ENCODE measurements around the gene DGKE.

The DGKE gene

GRCh38 chr17:56892333-56892732 lies 58.4 kb downstream of the DGKE start:
- no peak for DNase-seq

GRCh38 chr17:56893503-56893902 lies 59.6 kb downstream of the DGKE start:
- DNase-seq = no peak

DNA sequence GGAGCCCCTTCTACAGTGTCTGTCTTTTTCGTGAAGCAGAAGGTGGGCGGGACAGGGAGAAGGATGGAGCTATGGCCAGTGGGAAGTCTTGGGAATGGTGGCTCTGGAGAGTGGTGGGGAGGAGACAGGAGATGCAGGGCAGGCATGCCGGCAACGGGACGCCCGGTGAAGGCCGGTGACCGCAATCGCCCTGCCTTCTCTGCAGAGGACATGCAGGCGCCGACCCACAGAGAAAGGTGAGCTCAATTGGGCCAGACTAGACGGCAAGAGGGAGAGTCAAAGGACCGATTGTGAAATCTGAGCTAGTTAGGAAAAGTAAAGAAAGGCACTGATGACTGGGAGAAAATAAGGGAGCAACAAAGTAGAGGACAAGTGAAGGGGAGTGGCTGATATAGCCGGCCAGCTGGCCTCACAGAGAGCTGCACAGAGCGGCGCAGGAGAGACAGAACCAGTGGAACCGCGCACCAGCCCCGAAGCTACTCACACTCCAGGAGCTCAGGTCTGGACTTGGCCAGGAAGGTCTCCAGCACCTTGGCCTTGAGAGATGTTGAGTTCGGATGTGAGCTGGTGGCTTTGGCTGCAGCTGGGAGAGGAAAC lies 61.0 kb downstream of the DGKE start:
- DNase-seq = no peak

DNA sequence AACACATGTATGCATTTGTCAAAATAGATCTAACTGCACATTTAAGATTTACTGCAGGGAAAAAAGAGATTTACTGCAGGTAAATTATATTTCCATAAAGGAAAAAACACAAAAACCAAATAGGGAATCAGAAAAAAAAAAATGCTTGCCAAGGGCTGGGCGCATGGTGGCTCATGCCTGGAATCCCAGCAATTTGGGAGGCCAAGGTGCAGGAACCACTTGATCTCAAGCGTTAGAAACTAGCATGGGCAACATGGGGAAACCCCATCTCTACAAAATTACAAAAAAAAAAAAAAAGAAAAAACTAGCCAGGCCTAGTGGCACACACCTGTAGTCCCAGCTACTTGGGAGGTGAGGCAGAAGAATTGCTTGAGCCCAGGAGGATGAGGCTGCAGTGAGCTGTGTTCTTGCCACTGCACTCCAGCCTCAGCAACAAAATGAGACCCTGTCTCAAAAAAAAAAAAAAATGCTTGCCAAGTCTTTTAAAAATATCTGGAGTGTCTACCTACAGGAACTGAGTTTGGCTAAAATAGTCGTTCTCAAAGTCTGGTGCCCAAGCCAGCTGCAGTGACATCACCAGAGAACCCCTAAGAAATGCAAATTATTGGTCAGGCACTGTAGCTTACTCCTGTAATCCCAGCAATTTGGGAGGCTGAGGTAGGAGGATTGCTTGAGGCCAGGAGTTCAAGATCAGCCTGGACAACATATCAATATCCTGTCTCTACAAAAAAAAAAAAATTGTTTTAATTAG lies 62.4 kb downstream of the DGKE start:
- no peak for DNase-seq

DNA sequence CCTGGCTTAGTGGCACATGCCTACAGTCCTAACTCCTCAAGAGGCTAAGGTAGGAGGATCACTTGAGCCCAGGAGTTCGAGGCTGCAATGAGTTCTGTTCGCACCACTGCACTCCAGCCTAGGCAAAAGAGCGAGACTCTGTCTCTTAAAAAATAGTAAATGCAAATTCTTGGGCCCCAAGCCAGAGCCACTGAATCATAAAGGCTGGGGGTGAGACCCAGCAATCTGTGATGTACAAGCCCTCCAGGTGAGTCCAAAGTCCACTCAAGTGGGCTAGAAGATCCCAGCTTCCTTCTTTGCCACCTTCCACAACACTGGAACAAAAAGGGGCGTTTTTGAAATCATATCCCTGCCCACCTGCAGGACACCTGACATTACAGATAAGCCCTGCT lies 63.0 kb downstream of the DGKE start:
- DNase-seq = no peak

GRCh38 chr17:56897646-56898424 lies 63.9 kb downstream of the DGKE start:
- DNase-seq = no peak

DNA sequence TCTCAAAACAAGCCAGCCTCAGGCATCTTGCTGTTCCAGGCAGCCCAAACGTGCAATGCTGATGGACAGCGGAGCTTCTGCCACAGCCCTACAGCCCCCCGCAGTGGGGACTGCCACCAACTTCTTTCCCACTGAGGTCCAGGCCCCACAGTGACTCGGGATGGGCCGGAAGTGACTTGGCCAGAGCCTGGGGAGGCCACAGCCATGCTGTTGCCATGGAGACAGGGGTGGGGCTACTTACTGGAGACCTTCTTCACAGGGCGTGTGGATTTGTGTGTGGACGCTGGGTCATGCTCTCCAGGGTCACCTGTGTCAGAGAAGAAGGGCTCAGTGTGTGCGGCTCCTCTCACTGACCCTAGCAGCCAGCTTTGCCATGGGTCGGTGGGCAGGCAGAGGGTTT lies 64.9 kb downstream of the DGKE start:
- no peak for DNase-seq

- DNase-seq = no peak
Measured at GRCh38 chr17:56899403-56899802, 65.5 kb downstream of the DGKE start.

DNA sequence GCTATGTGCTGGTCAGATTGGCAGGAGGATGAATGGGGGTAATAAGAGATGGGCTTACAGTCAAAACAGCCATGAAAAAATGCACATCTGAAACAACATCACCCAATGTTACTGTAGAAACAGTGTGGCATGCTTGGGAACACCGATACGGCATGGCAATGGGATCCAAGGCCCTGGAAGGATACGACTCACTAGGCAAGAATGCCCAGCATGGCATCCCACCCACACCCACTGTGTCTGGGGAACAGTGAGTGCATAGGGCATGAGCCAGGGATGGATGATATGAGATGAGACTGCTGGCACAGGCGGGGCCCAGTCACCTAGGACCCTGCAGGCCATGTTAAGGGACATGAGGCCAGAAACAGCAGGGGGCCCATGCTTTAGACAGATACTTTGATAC lies 68.4 kb downstream of the DGKE start:
- no peak for DNase-seq

- no peak for DNase-seq
Measured at GRCh38 chr17:56903560-56903959, 69.6 kb downstream of the DGKE start.

- DNase-seq = peak; percentile 42
Measured at GRCh38 chr17:56908001-56908542, 74.1 kb downstream of the DGKE start.

DNA sequence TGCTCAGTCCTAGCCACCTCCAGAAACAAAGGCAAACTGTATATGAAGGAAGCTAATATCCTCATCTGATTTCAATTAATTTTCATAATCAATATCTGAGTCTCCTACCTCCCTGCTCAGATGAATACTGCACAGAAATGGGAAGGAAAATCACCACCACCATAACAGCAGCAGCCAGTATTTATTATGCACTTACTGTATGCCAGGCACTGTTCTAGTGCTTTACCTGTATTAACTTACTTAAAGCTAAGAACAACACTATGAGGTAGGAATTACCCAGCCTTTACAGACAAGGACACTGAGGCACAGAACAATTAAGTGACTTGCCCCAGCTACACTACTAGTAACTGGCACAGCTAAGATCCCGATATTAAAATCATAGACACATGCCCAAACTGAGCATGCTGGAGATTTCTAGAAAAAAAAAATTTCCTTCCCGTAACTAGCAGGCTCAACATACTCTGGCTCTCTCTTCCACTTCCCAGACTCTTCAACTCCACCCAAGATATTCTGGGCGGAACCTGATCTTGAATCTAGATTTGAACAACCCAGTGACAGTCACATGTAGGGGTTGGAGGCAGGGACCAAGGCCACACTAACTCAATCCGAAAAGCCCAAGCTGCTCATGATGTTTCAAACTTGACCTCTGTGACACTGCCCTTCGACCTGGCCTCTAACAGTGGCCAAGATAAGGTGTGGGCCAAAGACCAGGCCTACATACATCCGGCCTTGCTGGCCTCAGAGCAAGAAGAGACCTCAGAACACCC lies 76.0 kb downstream of the DGKE start:
- no peak for DNase-seq

- no peak for DNase-seq
Measured at GRCh38 chr17:56910509-56911235, 76.7 kb downstream of the DGKE start.

DNA sequence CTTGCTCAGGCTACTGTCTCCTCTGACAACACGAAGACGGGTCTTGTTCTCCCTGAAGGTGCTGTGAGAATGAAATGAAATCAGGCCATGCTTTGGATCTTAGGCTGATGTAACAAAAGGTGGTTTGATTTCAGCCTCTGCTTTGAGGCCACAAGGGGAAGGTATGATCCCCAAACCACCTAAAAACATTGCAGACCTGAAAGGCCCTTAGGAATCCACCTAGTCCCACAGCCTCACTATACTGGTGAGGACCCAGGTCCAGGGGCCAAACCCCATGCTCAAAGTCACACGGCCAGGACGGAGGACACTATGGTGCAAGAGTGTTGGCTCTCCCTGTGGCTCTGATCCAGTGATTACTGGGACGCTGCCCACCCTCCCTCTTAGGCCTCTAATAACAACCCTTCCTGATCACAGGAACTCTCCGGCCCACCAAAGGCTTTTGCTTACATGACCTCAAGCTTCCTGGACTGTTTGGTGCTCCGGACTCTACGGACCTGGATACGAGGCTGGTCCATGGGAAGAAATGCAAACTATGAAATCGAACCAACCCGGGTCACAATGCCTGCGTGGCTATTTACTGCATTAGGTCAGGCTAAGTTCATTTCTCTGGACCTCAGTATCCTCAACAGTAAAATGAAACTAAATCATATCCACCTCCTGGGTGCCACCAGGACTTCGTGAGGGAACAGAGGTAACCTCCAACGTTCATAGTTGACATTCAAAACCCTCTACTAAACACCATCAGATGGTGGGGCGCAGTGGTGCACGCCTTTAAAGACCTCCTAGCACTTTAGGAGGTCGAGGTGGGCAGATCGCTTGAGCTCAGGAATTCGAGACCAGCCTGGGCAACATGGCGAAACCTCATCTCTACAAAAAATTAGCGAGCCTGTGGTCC lies 78.4 kb downstream of the DGKE start:
- no peak for DNase-seq

DNA sequence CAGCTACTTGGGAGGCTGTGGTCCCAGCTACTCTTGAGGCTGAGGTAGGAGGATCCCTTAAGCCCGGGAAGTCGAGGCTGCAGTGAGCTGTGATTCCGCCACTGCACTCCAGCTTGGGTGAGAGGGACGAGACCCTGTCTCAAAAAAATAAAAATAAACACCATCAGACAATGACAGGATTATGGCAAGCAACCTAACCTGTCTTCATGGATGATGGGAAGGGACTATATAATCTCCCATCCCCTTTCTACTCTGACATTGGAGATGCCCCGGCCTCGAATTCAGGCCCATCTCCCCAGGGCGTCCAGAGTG lies 79.0 kb downstream of the DGKE start:
- no peak for DNase-seq

- no peak for DNase-seq
Measured at GRCh38 chr17:56913353-56913866, 79.5 kb downstream of the DGKE start.

- DNase-seq = peak; percentile 94
Measured at GRCh38 chr17:56913867-56914580, 80.1 kb downstream of the DGKE start, which contains the start of gene TRIM25. TSS of gene TRIM25 (minus strand) at chr17:56914049. CDS start at chr17:56913988, 61 bp downstream.

DNA sequence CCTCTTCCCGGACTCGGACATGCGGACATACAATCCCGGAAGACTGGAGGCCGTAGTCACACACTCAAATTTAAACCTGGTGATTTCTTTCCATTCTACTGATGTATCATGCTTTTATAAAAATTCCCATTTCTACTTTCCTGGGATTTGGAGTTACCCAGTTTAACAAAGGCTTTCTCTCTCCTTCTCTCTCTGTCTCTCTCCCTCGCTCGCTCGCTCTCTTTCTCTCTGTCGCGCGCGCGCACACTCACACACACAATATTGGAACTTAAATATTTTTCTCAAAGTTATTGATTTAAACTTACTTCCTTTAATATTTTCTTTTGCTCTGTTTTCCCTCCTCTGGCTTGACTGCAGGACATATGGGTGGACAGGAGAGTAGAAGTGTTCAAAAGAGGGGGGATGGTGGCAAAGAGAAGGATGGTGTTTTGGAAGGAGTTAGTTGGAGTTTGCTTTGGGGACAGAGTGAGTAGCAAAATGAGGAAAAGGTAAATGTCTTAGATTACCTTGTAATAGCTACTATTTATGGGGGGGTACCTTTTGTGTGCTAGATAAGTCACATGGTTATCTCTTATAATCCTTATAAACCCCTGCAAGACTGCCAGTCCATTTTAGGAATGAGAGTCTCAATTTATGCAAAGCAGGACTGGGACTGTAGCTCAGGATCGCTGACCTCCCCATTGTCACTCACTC lies 80.8 kb downstream of the DGKE start:
- DNase-seq = peak; percentile 19

- DNase-seq = no peak
Measured at GRCh38 chr17:56917559-56918296, 83.8 kb downstream of the DGKE start.

Measured in stimulated activated CD4-positive, alpha-beta T cell treated with anti-CD3 and anti-CD28 coated beads, Interleukin-15, amount 100 ng/mL, for 24 hours (primary cell).